Fibroblast of mammary gland (primary cell): ENCODE results near the gene TPK1.

Source experiments
- DNase-seq: peaks from one replicate; pipeline ENCODE4 v3.0.0-alpha.2; 2010; ENCODE audit warnings: low read depth
- H3K4me3 ChIP-seq: 2 replicates; pipeline ENCODE4 v1.5.1; 2011; ENCODE audit warnings: low read depth, mild to moderate bottlenecking, low read length, moderate library complexity; ENCODE audit not compliant: control insufficient read depth
- CTCF ChIP-seq: conservative IDR thresholded peaks from 2 replicates; pipeline ENCODE4 v1.5.1; 2011; ENCODE audit warnings: low read depth, low read length, inconsistent platforms; ENCODE audit not compliant: control insufficient read depth, insufficient read depth

TPK1 gene

GRCh38 chr7:144738146-144738545, 97.7 kb downstream of the TPK1 start:
- DNase-seq: no peak
- H3K4me3 ChIP-seq: no peak overlapping the region
- TF ChIP-seq CTCF: no peak

- no peak overlapping the region for H3K4me3 ChIP-seq
- TF ChIP-seq CTCF: no peak
- no peak for DNase-seq
Observed at GRCh38 chr7:144736880-144737493, 98.9 kb downstream of the TPK1 start.

- H3K4me3 ChIP-seq: no peak overlapping the region
- TF ChIP-seq CTCF: no peak
Observed at GRCh38 chr7:144735505-144736276, 100.2 kb downstream of the TPK1 start.

GRCh38 chr7:144731661-144732351, 104.0 kb downstream of the TPK1 start:
- H3K4me3 ChIP-seq: no peak overlapping the region
- TF ChIP-seq CTCF: no peak
- no peak for DNase-seq

More at GRCh38 chr7:144735505-144736276, 100.2 kb downstream of the TPK1 start:
- no peak for DNase-seq

- DNase-seq: no peak
- TF ChIP-seq CTCF: no peak
- no peak overlapping the region for H3K4me3 ChIP-seq
Observed at GRCh38 chr7:144730224-144730623, 105.6 kb downstream of the TPK1 start.

- no peak for DNase-seq
Observed at GRCh38 chr7:144729226-144729625, 106.6 kb downstream of the TPK1 start.

More at GRCh38 chr7:144729226-144729625, 106.6 kb downstream of the TPK1 start:
- H3K4me3 ChIP-seq: no peak overlapping the region
- no peak for TF ChIP-seq CTCF
